ENCODE results near the gene XRCC2.

Gene XRCC2

GRCh38 chr7:152677808-152678670 is 2.1 kb upstream of the XRCC2 start:
- H3K27me3 Mint-ChIP-seq = no peaks in the 10 kb centered on the region
- peaks cover 12% of the 10 kb centered on the region for H3K36me3 Mint-ChIP-seq (ENCODE audit: insufficient read depth)
- no peak for DNase-seq
- peak overlapping the region; percentile 17 to 47 for H3K4me3 Mint-ChIP-seq
- no peak for ATAC-seq (replicated peaks)
- H3K27ac Mint-ChIP-seq = peak overlapping the region; percentile 29 to 41
- no peaks in the 10 kb centered on the region for H3K9me3 Mint-ChIP-seq
- H3K4me1 Mint-ChIP-seq (ENCODE audit: low read depth in 2 of 2) = peaks cover 8 to 11% of the 10 kb centered on the region in 2 donors

- no peaks in the 10 kb centered on the region for H3K27me3 Mint-ChIP-seq
- peak overlapping the region; percentile 86 to 88 for H3K4me3 Mint-ChIP-seq
- peak in 1 of 3 experiments; percentile 1 for DNase-seq
- peaks cover 12% of the 10 kb centered on the region for H3K36me3 Mint-ChIP-seq (ENCODE audit: insufficient read depth)
- H3K4me1 Mint-ChIP-seq (ENCODE audit: low read depth in 2 of 2) = peaks cover 8 to 11% of the 10 kb centered on the region in 2 donors
- peak overlapping the region; percentile 81 to 85 for H3K27ac Mint-ChIP-seq
- H3K9me3 Mint-ChIP-seq = no peaks in the 10 kb centered on the region
- no peak for ATAC-seq (replicated peaks)
Observed at GRCh38 chr7:152674860-152675758, 832 bp downstream of the XRCC2 start.

- H3K4me3 Mint-ChIP-seq = no peak overlapping the region
- H3K27me3 Mint-ChIP-seq = no peaks in the 10 kb centered on the region
- H3K27ac Mint-ChIP-seq = no peak overlapping the region
- H3K36me3 Mint-ChIP-seq (ENCODE audit: insufficient read depth) = peaks cover 12% of the 10 kb centered on the region
- no peaks in the 10 kb centered on the region for H3K9me3 Mint-ChIP-seq
- H3K4me1 Mint-ChIP-seq (ENCODE audit: low read depth in 2 of 2) = peaks cover 8 to 11% of the 10 kb centered on the region in 2 donors
- DNase-seq = no peak
- no peak for ATAC-seq (replicated peaks)
Observed at GRCh38 chr7:152673897-152674296, 2.0 kb downstream of the XRCC2 start.

GRCh38 chr7:152672626-152673025 is 3.3 kb downstream of the XRCC2 start:
- Mint-ChIP-seq H3K27me3 (no peaks in the 10 kb centered on the region), H3K27ac (no peak overlapping the region), H3K9me3 (no peaks in the 10 kb centered on the region), H3K4me3 (no peak overlapping the region), H3K4me1 (ENCODE audit: low read depth in 2 of 2) (peaks cover 8 to 11% of the 10 kb centered on the region in 2 donors), H3K36me3 (ENCODE audit: insufficient read depth) (peaks cover 12% of the 10 kb centered on the region)
- no peak for ATAC-seq (replicated peaks)
- no peak for DNase-seq

GRCh38 chr7:152669758-152670157 is 6.2 kb downstream of the XRCC2 start:
- Mint-ChIP-seq H3K9me3 (no peaks in the 10 kb centered on the region), H3K27ac (no peak overlapping the region), H3K4me1 (ENCODE audit: low read depth in 2 of 2) (no peaks in the 10 kb centered on the region), H3K4me3 (no peak overlapping the region), H3K27me3 (no peaks in the 10 kb centered on the region), H3K36me3 (ENCODE audit: insufficient read depth) (no peaks in the 10 kb centered on the region)
- DNase-seq (no peak), ATAC-seq (replicated peaks) (no peak)

GRCh38 chr7:152668975-152669374 is 7.0 kb downstream of the XRCC2 start:
- no peak for DNase-seq
- no peak overlapping the region for H3K27ac Mint-ChIP-seq
- H3K36me3 Mint-ChIP-seq (ENCODE audit: insufficient read depth) = no peaks in the 10 kb centered on the region
- no peaks in the 10 kb centered on the region for H3K9me3 Mint-ChIP-seq
- H3K4me3 Mint-ChIP-seq = no peak overlapping the region
- ATAC-seq (replicated peaks) = no peak
- H3K27me3 Mint-ChIP-seq = no peaks in the 10 kb centered on the region
- H3K4me1 Mint-ChIP-seq (ENCODE audit: low read depth in 2 of 2) = no peaks in the 10 kb centered on the region

GRCh38 chr7:152667958-152668357 is 8.0 kb downstream of the XRCC2 start:
- Mint-ChIP-seq H3K9me3 (no peaks in the 10 kb centered on the region), H3K27me3 (no peaks in the 10 kb centered on the region), H3K36me3 (ENCODE audit: insufficient read depth) (no peaks in the 10 kb centered on the region), H3K4me1 (ENCODE audit: low read depth in 2 of 2) (no peaks in the 10 kb centered on the region), H3K4me3 (no peak overlapping the region), H3K27ac (no peak overlapping the region)
- ATAC-seq (replicated peaks) (no peak), DNase-seq (no peak)

GRCh38 chr7:152666078-152666477 is 9.9 kb downstream of the XRCC2 start:
- H3K9me3 Mint-ChIP-seq = no peaks in the 10 kb centered on the region
- no peaks in the 10 kb centered on the region for H3K27me3 Mint-ChIP-seq
- DNase-seq = no peak
- no peaks in the 10 kb centered on the region for H3K4me1 Mint-ChIP-seq (ENCODE audit: low read depth in 2 of 2)
- H3K27ac Mint-ChIP-seq = no peak overlapping the region
- H3K4me3 Mint-ChIP-seq = no peak overlapping the region
- ATAC-seq (replicated peaks) = no peak
- H3K36me3 Mint-ChIP-seq (ENCODE audit: insufficient read depth) = no peaks in the 10 kb centered on the region

- Mint-ChIP-seq H3K4me1 (ENCODE audit: low read depth in 2 of 2) (no peaks in the 10 kb centered on the region), H3K27ac (no peak overlapping the region), H3K4me3 (no peak overlapping the region), H3K9me3 (no peaks in the 10 kb centered on the region), H3K27me3 (no peaks in the 10 kb centered on the region), H3K36me3 (ENCODE audit: insufficient read depth) (no peaks in the 10 kb centered on the region)
- no peak for DNase-seq
- ATAC-seq (replicated peaks) = no peak
Observed at GRCh38 chr7:152664636-152665035, 11.3 kb downstream of the XRCC2 start.

- DNase-seq (no peak), ATAC-seq (replicated peaks) (no peak)
- no peak overlapping the region for H3K27ac Mint-ChIP-seq
- H3K4me3 Mint-ChIP-seq = no peak overlapping the region
- H3K4me1 Mint-ChIP-seq (ENCODE audit: low read depth in 2 of 2) = no peaks in the 10 kb centered on the region
- H3K27me3 Mint-ChIP-seq = no peaks in the 10 kb centered on the region
- H3K36me3 Mint-ChIP-seq (ENCODE audit: insufficient read depth) = no peaks in the 10 kb centered on the region
- H3K9me3 Mint-ChIP-seq = no peaks in the 10 kb centered on the region
Observed at GRCh38 chr7:152663931-152664330, 12.0 kb downstream of the XRCC2 start.

- no peak for ATAC-seq (replicated peaks)
- no peak overlapping the region for H3K4me3 Mint-ChIP-seq
- no peaks in the 10 kb centered on the region for H3K9me3 Mint-ChIP-seq
- no peaks in the 10 kb centered on the region for H3K4me1 Mint-ChIP-seq (ENCODE audit: low read depth in 2 of 2)
- no peak overlapping the region for H3K27ac Mint-ChIP-seq
- no peaks in the 10 kb centered on the region for H3K36me3 Mint-ChIP-seq (ENCODE audit: insufficient read depth)
- no peak for DNase-seq
- no peaks in the 10 kb centered on the region for H3K27me3 Mint-ChIP-seq
Observed at GRCh38 chr7:152663148-152663740, 12.7 kb downstream of the XRCC2 start.

- no peaks in the 10 kb centered on the region for H3K9me3 Mint-ChIP-seq
- DNase-seq = no peak
- no peaks in the 10 kb centered on the region for H3K27me3 Mint-ChIP-seq
- H3K27ac Mint-ChIP-seq = peak overlapping the region in 1 of 2 donors; percentile 49
- no peaks in the 10 kb centered on the region for H3K4me1 Mint-ChIP-seq (ENCODE audit: low read depth in 2 of 2)
- no peak overlapping the region for H3K4me3 Mint-ChIP-seq
- no peak for ATAC-seq (replicated peaks)
- H3K36me3 Mint-ChIP-seq (ENCODE audit: insufficient read depth) = peaks cover 3% of the 10 kb centered on the region
Observed at GRCh38 chr7:152661479-152661878, 14.5 kb downstream of the XRCC2 start.

GRCh38 chr7:152660021-152660420 is 15.9 kb downstream of the XRCC2 start:
- Mint-ChIP-seq H3K4me3 (no peak overlapping the region), H3K27ac (no peak overlapping the region), H3K36me3 (ENCODE audit: insufficient read depth) (peaks cover 6% of the 10 kb centered on the region), H3K9me3 (no peaks in the 10 kb centered on the region), H3K27me3 (no peaks in the 10 kb centered on the region), H3K4me1 (ENCODE audit: low read depth in 2 of 2) (no peaks in the 10 kb centered on the region)
- ATAC-seq (replicated peaks) (no peak), DNase-seq (no peak)
